Liver (tissue), 9 donors: ENCODE results near the gene RANBP3. TPM values are rescaled to one million over a fixed set of nuclear protein-coding genes. Genes with fewer than 3 reads are reported as not detected.

ENCODE experiments used
- DNase-seq: peaks from one replicate; pipeline ENCODE4 v3.0.0-alpha.2; 2017; ENCODE audit warnings: low spot score
- H3K27ac ChIP-seq, 2 donors: one replicate each; pipeline ENCODE4 v1.7.0; 2013; ENCODE audit warnings: inconsistent platforms in 2 of 2, low read length in 2 of 2, control low read depth in 1 of 2, low read depth in 1 of 2, mild to moderate bottlenecking in 1 of 2
- H3K27me3 ChIP-seq, 4 donors: one replicate each; pipeline versions ENCODE4 v1.6.1 to v1.7.0; 2013; ENCODE audit warnings: low read length in 3 of 4, inconsistent platforms in 1 of 4, mild to moderate bottlenecking in 1 of 4, moderate library complexity in 1 of 4; ENCODE audit not compliant: control insufficient read depth in 4 of 4, insufficient read depth in 4 of 4
- H3K36me3 ChIP-seq, 4 donors: one replicate each; pipeline versions ENCODE4 v1.6.1 to v1.7.0; 2013; ENCODE audit warnings: low read length in 3 of 4, mild to moderate bottlenecking in 3 of 4, low read depth in 1 of 4, moderate library complexity in 1 of 4; ENCODE audit not compliant: control insufficient read depth in 4 of 4, insufficient read depth in 3 of 4
- H3K4me1 ChIP-seq, 4 donors: one replicate each; pipeline versions ENCODE4 v1.6.1 to v1.7.0; 2013; ENCODE audit warnings: low read length in 3 of 4, mild to moderate bottlenecking in 3 of 4, moderate library complexity in 1 of 4; ENCODE audit not compliant: control insufficient read depth in 4 of 4, insufficient read depth in 4 of 4
- H3K4me3 ChIP-seq, 3 donors: one replicate each; pipeline versions ENCODE4 v1.6.1 to v1.7.0; 2013; ENCODE audit warnings: low read length in 3 of 3, control low read depth in 1 of 3, low read depth in 1 of 3, mild to moderate bottlenecking in 1 of 3
- H3K9ac ChIP-seq, 2 donors: one replicate each; pipeline ENCODE4 v1.7.0; 2013; ENCODE audit warnings: low read length in 2 of 2, mild to moderate bottlenecking in 2 of 2, moderate library complexity in 2 of 2, control low read depth in 1 of 2, low read depth in 1 of 2
- H3K9me3 ChIP-seq, 4 donors: one replicate each; pipeline versions ENCODE4 v1.6.1 to v1.7.0; 2013; ENCODE audit warnings: low read length in 3 of 4; ENCODE audit not compliant: control insufficient read depth in 4 of 4
- EGR1 ChIP-seq, 2 donors: IDR thresholded peaks; 2 replicates each; pipeline ENCODE4 v1.6.1; 2016 to 2018; ENCODE audit warnings: antibody characterized with exemption in 2 of 2, low read depth in 2 of 2
- FOXA1 ChIP-seq: IDR thresholded peaks from 2 replicates; pipeline ENCODE4 v1.6.1; 2016; ENCODE audit warnings: antibody characterized with exemption
- FOXA2 ChIP-seq: IDR thresholded peaks from 2 replicates; pipeline ENCODE4 v1.6.1; 2016; ENCODE audit warnings: antibody characterized with exemption
- HNF4A ChIP-seq, 2 donors: conservative IDR thresholded peaks; 2 replicates each; pipeline ENCODE4 v1.6.1; 2016; ENCODE audit warnings: antibody characterized with exemption in 2 of 2, mild to moderate bottlenecking in 2 of 2
- HNF4G ChIP-seq: IDR thresholded peaks from 2 replicates; pipeline ENCODE4 v1.6.1; 2016; ENCODE audit warnings: antibody characterized with exemption
- JUND ChIP-seq, 2 donors: IDR thresholded peaks; 2 replicates each; pipeline ENCODE4 v1.6.1; 2016; ENCODE audit warnings: antibody characterized with exemption in 2 of 2
- NR2F2 ChIP-seq: IDR thresholded peaks from 2 replicates; pipeline ENCODE4 v1.6.1; 2016; ENCODE audit warnings: antibody characterized with exemption
- RAD21 ChIP-seq, 2 donors: IDR thresholded peaks; 2 replicates each; pipeline ENCODE4 v1.6.1; 2016; ENCODE audit warnings: antibody characterized with exemption in 2 of 2, mild to moderate bottlenecking in 2 of 2
- REST ChIP-seq: IDR thresholded peaks from 2 replicates; pipeline ENCODE4 v1.6.1; 2016; ENCODE audit warnings: antibody characterized with exemption, mild to moderate bottlenecking
- RXRA ChIP-seq, 2 donors: IDR thresholded peaks; 2 replicates each; pipeline ENCODE4 v1.6.1; 2017 to 2018; ENCODE audit warnings: antibody characterized with exemption in 2 of 2, mild to moderate bottlenecking in 1 of 2
- SP1 ChIP-seq: IDR thresholded peaks from 2 replicates; pipeline ENCODE4 v1.6.1; 2018; ENCODE audit warnings: antibody characterized with exemption, mild to moderate bottlenecking
- TAF1 ChIP-seq: conservative IDR thresholded peaks from 2 replicates; pipeline ENCODE4 v1.6.1; 2016; ENCODE audit warnings: antibody characterized with exemption, mild to moderate bottlenecking
- YY1 ChIP-seq: IDR thresholded peaks from 2 replicates; pipeline ENCODE4 v1.6.1; 2016; ENCODE audit warnings: antibody characterized with exemption, mild to moderate bottlenecking
- WGBS: extraction: QIAGEN DNeasy Blood & Tissue Kit; methylation state at CpG from one replicate; pipeline ENCODE4 v1.1.7; 2013; 5-methylcytosine and 5-hydroxymethylcytosine counted together
- polyA plus RNA-seq, 2 donors: library from polyadenylated mRNA; stranded (reverse) in 1 of 2; unstranded in 1 of 2; fragments of 200-250 nt in 1 of 2; fragments of >200 nt in 1 of 2; fragmentation: Nextera tagmentation in 1 of 2; extraction: Ambion mirVana in 1 of 2; gene quantifications; one replicate each; pipeline versions ENCODE4 v1.2.1 to v1.2.3, GENCODE V29; 2013 to 2015
- total RNA-seq, 2 donors: library from RNA; depleted of rRNA; stranded (reverse); fragments of >200 nt; gene quantifications; one replicate each; pipeline ENCODE4 v1.2.3, GENCODE V29; 2014
- TF ChIP-seq, protein P1 (sequence below): IDR thresholded peaks from 2 replicates; pipeline ENCODE4 v1.6.1; 2016; ENCODE audit warnings: antibody characterized with exemption
- TF ChIP-seq, protein P2 (sequence below): IDR thresholded peaks from 2 replicates; pipeline ENCODE4 v1.6.1; 2016; ENCODE audit warnings: antibody characterized with exemption
- donor health status: healthy.
- donor health status: healthy.
- donor health status: healthy.
- donor health status: healthy.
- donor health status: healthy.

The RANBP3 gene
- total and polyA plus RNA-seq, 4 donors = 10.0 to 23.3 (median 20.7) TPM

DNA sequence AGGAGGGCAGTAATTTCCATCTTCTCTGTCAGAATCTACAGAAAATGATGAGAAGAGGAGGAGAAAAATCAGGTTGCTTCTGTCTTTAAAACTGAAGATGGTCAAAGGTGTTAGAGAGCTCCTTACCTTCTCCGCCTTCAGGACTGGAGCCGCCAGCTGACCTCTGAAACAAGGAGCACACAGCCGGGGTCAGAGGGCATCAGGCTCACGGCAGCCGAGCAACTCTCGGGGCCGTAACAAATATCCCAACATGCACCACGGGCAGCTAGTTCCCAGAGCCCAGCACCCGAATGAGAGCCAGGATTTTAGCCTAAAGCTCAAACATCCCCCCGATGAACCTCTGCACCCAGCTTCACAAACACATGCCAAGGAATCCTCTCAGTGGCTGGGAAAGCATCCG, 36.3 kb downstream of the RANBP3 start:
- H3K36me3 ChIP-seq = peaks cover 3 to 18% (median 7%) of the 10 kb centered on the region in 4 donors
- no peak overlapping the region for H3K9ac ChIP-seq
- peaks cover 0 to 16% (median 12%) of the 10 kb centered on the region in 4 donors for H3K4me1 ChIP-seq
- WGBS = 41% methylated on average over 11 of the region's 11 CpGs
- no peak for TF ChIP-seq RAD21 (IDR thresholded peaks at IDR 0.05)
- TF ChIP-seq RXRA (IDR thresholded peaks at IDR 0.05) = peak; percentile 26 to 45
- TF ChIP-seq NR2F2 = no peak
- TF ChIP-seq EGR1 (IDR thresholded peaks at IDR 0.05; ENCODE audit: low read depth in 2 of 2) = no peak
- TF ChIP-seq, protein P1, sequence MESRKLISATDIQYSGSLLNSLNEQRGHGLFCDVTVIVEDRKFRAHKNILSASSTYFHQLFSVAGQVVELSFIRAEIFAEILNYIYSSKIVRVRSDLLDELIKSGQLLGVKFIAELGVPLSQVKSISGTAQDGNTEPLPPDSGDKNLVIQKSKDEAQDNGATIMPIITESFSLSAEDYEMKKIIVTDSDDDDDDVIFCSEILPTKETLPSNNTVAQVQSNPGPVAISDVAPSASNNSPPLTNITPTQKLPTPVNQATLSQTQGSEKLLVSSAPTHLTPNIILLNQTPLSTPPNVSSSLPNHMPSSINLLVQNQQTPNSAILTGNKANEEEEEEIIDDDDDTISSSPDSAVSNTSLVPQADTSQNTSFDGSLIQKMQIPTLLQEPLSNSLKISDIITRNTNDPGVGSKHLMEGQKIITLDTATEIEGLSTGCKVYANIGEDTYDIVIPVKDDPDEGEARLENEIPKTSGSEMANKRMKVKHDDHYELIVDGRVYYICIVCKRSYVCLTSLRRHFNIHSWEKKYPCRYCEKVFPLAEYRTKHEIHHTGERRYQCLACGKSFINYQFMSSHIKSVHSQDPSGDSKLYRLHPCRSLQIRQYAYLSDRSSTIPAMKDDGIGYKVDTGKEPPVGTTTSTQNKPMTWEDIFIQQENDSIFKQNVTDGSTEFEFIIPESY = no peak
- no peak for TF ChIP-seq TAF1
- TF ChIP-seq SP1 = no peak
- no peak for TF ChIP-seq FOXA2
- no peak for TF ChIP-seq HNF4G
- TF ChIP-seq, protein P2, sequence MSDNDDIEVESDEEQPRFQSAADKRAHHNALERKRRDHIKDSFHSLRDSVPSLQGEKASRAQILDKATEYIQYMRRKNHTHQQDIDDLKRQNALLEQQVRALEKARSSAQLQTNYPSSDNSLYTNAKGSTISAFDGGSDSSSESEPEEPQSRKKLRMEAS = no peak
- no peak for TF ChIP-seq REST
- no peak for TF ChIP-seq FOXA1
- TF ChIP-seq YY1 = no peak
- no peak for TF ChIP-seq JUND (IDR thresholded peaks at IDR 0.05)
- peak; percentile 33 to 37 for TF ChIP-seq HNF4A (conservative IDR thresholded peaks at IDR 0.05)
- H3K4me3 ChIP-seq = no peak overlapping the region
- H3K27me3 ChIP-seq = no peaks in the 10 kb centered on the region
- no peaks in the 10 kb centered on the region for H3K9me3 ChIP-seq
- DNase-seq = no peak
- H3K27ac ChIP-seq = no peak overlapping the region

- Histone ChIP-seq H3K36me3 (peaks cover 3 to 20% (median 7%) of the 10 kb centered on the region in 4 donors), H3K27me3 (no peaks in the 10 kb centered on the region), H3K4me1 (peaks cover 2 to 25% (median 21%) of the 10 kb centered on the region in 4 donors), H3K4me3 (no peak overlapping the region), H3K9ac (no peak overlapping the region), H3K27ac (no peak overlapping the region), H3K9me3 (no peaks in the 10 kb centered on the region)
- TF ChIP-seq RXRA (IDR thresholded peaks at IDR 0.05) = no peak
- no peak for DNase-seq
- WGBS = 95% methylated on average over 21 of the region's 21 CpGs
Observed at GRCh38 chr19:5940260-5941208, 37.4 kb downstream of the RANBP3 start.
